PFSK-1 (cell line): ENCODE data around the gene CRY2.

Experiments used
- FOXP2 ChIP-seq: optimal IDR thresholded peaks from 2 replicates; pipeline ENCODE3; 2011; ENCODE audit warnings: borderline replicate concordance, control low read depth, inconsistent platforms; ENCODE audit not compliant: insufficient read depth; ENCODE audit errors: extremely low read length, extremely low read depth
- POLR2AphosphoS5 ChIP-seq: IDR thresholded peaks from 2 replicates; pipeline ENCODE4 v1.6.1; 2012; ENCODE audit warnings: low read depth, mild to moderate bottlenecking, control low read depth, low read length, moderate library complexity
- SIN3A ChIP-seq: IDR thresholded peaks from 2 replicates; pipeline ENCODE4 v1.6.1; 2012; ENCODE audit warnings: mild to moderate bottlenecking, low read length, moderate library complexity, borderline replicate concordance; ENCODE audit not compliant: insufficient read depth
- TAF1 ChIP-seq: IDR thresholded peaks from 2 replicates; pipeline ENCODE4 v1.6.1; 2012; ENCODE audit warnings: low read length, control low read depth, borderline replicate concordance; ENCODE audit not compliant: insufficient read depth
- TF ChIP-seq, protein P1 (sequence below), 2 experiments: IDR thresholded peaks; 2 replicates each; pipeline versions ENCODE4 v1.6.1 to v1.8.0; 2011 to 2012; ENCODE audit warnings: low read depth in 2 of 2, low read length in 2 of 2, control low read depth in 1 of 2, inconsistent platforms in 1 of 2, mild to moderate bottlenecking in 1 of 2, moderate library complexity in 1 of 2; ENCODE audit not compliant: insufficient read depth in 1 of 2

DNA sequence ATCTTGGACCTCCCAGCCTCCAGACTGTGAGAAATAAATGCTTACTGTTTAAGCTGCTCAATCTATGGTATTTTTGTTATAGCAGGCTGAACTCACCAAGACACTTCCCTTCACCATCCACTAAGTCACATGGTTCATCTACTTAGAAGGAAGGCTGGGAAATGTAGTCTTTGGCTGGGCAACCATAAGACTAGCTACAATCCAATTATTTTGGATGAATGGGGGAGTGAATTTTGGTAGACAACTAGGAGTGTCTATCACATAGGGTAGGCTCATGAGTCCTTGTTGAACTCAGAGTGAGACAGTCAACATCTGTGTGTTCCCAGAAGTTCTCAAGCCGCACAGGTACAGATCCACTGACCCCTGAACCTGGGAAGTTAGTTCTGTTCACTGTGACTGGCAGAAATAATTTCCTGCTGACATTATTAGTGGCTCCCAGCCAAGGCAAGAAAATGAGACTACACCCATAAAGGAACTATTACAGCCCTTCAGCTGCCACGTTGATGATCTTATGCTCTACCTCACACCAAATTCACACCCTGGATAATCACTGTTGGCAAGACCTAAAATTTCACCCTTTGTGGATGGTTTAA, 45.5 kb upstream of the CRY2 start:
- TF ChIP-seq SIN3A (no peak), POLR2AphosphoS5 (no peak), TAF1 (no peak), FOXP2 (no peak)
- TF ChIP-seq, protein P1, sequence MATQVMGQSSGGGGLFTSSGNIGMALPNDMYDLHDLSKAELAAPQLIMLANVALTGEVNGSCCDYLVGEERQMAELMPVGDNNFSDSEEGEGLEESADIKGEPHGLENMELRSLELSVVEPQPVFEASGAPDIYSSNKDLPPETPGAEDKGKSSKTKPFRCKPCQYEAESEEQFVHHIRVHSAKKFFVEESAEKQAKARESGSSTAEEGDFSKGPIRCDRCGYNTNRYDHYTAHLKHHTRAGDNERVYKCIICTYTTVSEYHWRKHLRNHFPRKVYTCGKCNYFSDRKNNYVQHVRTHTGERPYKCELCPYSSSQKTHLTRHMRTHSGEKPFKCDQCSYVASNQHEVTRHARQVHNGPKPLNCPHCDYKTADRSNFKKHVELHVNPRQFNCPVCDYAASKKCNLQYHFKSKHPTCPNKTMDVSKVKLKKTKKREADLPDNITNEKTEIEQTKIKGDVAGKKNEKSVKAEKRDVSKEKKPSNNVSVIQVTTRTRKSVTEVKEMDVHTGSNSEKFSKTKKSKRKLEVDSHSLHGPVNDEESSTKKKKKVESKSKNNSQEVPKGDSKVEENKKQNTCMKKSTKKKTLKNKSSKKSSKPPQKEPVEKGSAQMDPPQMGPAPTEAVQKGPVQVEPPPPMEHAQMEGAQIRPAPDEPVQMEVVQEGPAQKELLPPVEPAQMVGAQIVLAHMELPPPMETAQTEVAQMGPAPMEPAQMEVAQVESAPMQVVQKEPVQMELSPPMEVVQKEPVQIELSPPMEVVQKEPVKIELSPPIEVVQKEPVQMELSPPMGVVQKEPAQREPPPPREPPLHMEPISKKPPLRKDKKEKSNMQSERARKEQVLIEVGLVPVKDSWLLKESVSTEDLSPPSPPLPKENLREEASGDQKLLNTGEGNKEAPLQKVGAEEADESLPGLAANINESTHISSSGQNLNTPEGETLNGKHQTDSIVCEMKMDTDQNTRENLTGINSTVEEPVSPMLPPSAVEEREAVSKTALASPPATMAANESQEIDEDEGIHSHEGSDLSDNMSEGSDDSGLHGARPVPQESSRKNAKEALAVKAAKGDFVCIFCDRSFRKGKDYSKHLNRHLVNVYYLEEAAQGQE (IDR thresholded peaks at IDR 0.05; ENCODE audit: insufficient read depth in 1 of 2, low read depth in 2 of 2, low read length in 2 of 2) = no peak
